ENCODE measurements around the gene HBQ1. TPM values are rescaled to one million over a fixed set of nuclear protein-coding genes. Genes with fewer than 3 reads are reported as not detected.
"Not testable (repeated sequence)": the region's sequence is repeated elsewhere in the genome, so short reads cannot be mapped to it uniquely, and the experiment has no call there.

HBQ1 gene
- total RNA-seq, 1 experiment from 2014 or later, result not detected

GRCh38 chr16:203246-203645 is 23.0 kb downstream of the HBQ1 start:
- no TSS peak for BruUV-seq (replicated peaks)
- POLR2A ChIA-PET (ENCODE audit: unreplicated experiment), result no interaction called here
- Histone ChIP-seq H3K4me1 (ENCODE audit: insufficient read depth, low read length) (no peaks in the 10 kb centered on the region), H4K20me1 (ENCODE audit: low read length) (0 out of 2 replicates have a peak, but pooled peaks cover 2% of the 10 kb centered on the region), H3K9me3 (ENCODE audit: low read length) (no peaks in the 10 kb centered on the region), H3K27ac (ENCODE audit: low read length) (no peak overlapping the region), H3K9ac (ENCODE audit: low read length) (no peak overlapping the region), H3K27me3 (ENCODE audit: low read length) (no peaks in the 10 kb centered on the region), H3K36me3 (ENCODE audit: low read depth, low read length) (peaks cover 25% of the 10 kb centered on the region), H3K4me3 (ENCODE audit: low read length) (no peak overlapping the region), H3K4me2 (ENCODE audit: low read length) (no peak overlapping the region), H2AFZ (ENCODE audit: low read length) (no peak overlapping the region), H3F3A (ENCODE audit: low read length, unreplicated experiment) (no peaks in the 10 kb centered on the region), H3K79me2 (ENCODE audit: low read length) (no peaks in the 10 kb centered on the region), H3K9me2 (replicated peaks; ENCODE audit: low read length) (no peaks in the 10 kb centered on the region)
- DNase-seq, result no peak
- ATAC-seq, result no peak
- no peak for TF ChIP-seq EZH2phosphoT487 (IDR thresholded peaks at IDR 0.05; ENCODE audit: borderline replicate concordance, low read length)
- no peak for TF ChIP-seq CTCF (conservative IDR thresholded peaks at IDR 0.05; ENCODE audit: low read depth, low read length)
- no peak for TF ChIP-seq EZH2 (IDR thresholded peaks at IDR 0.05; ENCODE audit: low read length, unreplicated experiment)
- CTCF ChIA-PET, result no interaction called here
- intact Hi-C loops (cut with micrococcal nuclease), result no loop called here

- H3K4me3 ChIP-seq (ENCODE audit: low read length); H3F3A ChIP-seq (ENCODE audit: low read length, unreplicated experiment); H3K27me3 ChIP-seq (ENCODE audit: low read length); POLR2A ChIA-PET (ENCODE audit: unreplicated experiment); ATAC-seq; H3K79me2 ChIP-seq (ENCODE audit: low read length); intact Hi-C loops (cut with micrococcal nuclease); H3K4me1 ChIP-seq (ENCODE audit: insufficient read depth, low read length); H3K9ac ChIP-seq (ENCODE audit: low read length); H3K4me2 ChIP-seq (ENCODE audit: low read length); DNase-seq; H4K20me1 ChIP-seq (ENCODE audit: low read length); H3K27ac ChIP-seq (ENCODE audit: low read length); H3K9me3 ChIP-seq (ENCODE audit: low read length); H2AFZ ChIP-seq (ENCODE audit: low read length); BruUV-seq (replicated peaks); H3K9me2 ChIP-seq (replicated peaks; ENCODE audit: low read length): not testable (repeated sequence)
- CTCF ChIA-PET, result interaction anchor here (0.7 kb wide), 1 partner anchor 153 kb away, joined by 3 read pairs; no protein-coding TSS in a partner anchor
- H3K36me3 ChIP-seq (ENCODE audit: low read depth, low read length), result peaks cover 24% of the 10 kb centered on the region
Observed at GRCh38 chr16:204046-204445, 23.8 kb downstream of the HBQ1 start.

- H3K9ac ChIP-seq (ENCODE audit: low read length); H3K27ac ChIP-seq (ENCODE audit: low read length); H3K4me1 ChIP-seq (ENCODE audit: insufficient read depth, low read length); H2AFZ ChIP-seq (ENCODE audit: low read length); H3K9me2 ChIP-seq (replicated peaks; ENCODE audit: low read length); H4K20me1 ChIP-seq (ENCODE audit: low read length); intact Hi-C loops (cut with micrococcal nuclease); H3K4me3 ChIP-seq (ENCODE audit: low read length); H3F3A ChIP-seq (ENCODE audit: low read length, unreplicated experiment); H3K4me2 ChIP-seq (ENCODE audit: low read length); ATAC-seq; H3K27me3 ChIP-seq (ENCODE audit: low read length); DNase-seq; BruUV-seq (replicated peaks); CTCF ChIA-PET; H3K9me3 ChIP-seq (ENCODE audit: low read length): not testable (repeated sequence)
- Histone ChIP-seq H3K36me3 (ENCODE audit: low read depth, low read length) (peaks cover 30% of the 10 kb centered on the region), H3K79me2 (ENCODE audit: low read length) (peaks cover 23% of the 10 kb centered on the region)
- POLR2A ChIA-PET (ENCODE audit: unreplicated experiment), result interaction anchor here (0.6 kb wide), 1 partner anchor 22 kb away, joined by 3 read pairs; no protein-coding TSS in a partner anchor
Observed at GRCh38 chr16:209359-209758, 29.1 kb downstream of the HBQ1 start.

- POLR2A ChIA-PET (ENCODE audit: unreplicated experiment); H3K4me2 ChIP-seq (ENCODE audit: low read length); H2AFZ ChIP-seq (ENCODE audit: low read length); H3K27me3 ChIP-seq (ENCODE audit: low read length); H3K9ac ChIP-seq (ENCODE audit: low read length); BruUV-seq (replicated peaks); ATAC-seq; H3K9me2 ChIP-seq (replicated peaks; ENCODE audit: low read length); H3F3A ChIP-seq (ENCODE audit: low read length, unreplicated experiment); H4K20me1 ChIP-seq (ENCODE audit: low read length); H3K4me1 ChIP-seq (ENCODE audit: insufficient read depth, low read length); DNase-seq; H3K4me3 ChIP-seq (ENCODE audit: low read length); H3K9me3 ChIP-seq (ENCODE audit: low read length); CTCF ChIA-PET; intact Hi-C loops (cut with micrococcal nuclease); H3K27ac ChIP-seq (ENCODE audit: low read length): not testable (repeated sequence)
- Histone ChIP-seq H3K79me2 (ENCODE audit: low read length) (peaks cover 33% of the 10 kb centered on the region), H3K36me3 (ENCODE audit: low read depth, low read length) (peaks cover 15% of the 10 kb centered on the region)
Observed at GRCh38 chr16:211631-212180, 31.4 kb downstream of the HBQ1 start.
